Neural progenitor cell (in vitro differentiated cells): ENCODE data around the gene KLK10.

Source experiments
- CTCF ChIP-seq: fragments of 200-600 bp; sonication (generic); IDR thresholded peaks from 2 replicates; pipeline ENCODE4 v1.5.1; 2017; ENCODE audit warnings: antibody characterized with exemption, mild to moderate bottlenecking
- EZH2 ChIP-seq: fragments of 200-600 bp; sonication (generic); IDR thresholded peaks from 2 replicates; pipeline ENCODE4 v1.6.1; 2017; ENCODE audit warnings: antibody characterized with exemption, mild to moderate bottlenecking, moderate library complexity

DNA sequence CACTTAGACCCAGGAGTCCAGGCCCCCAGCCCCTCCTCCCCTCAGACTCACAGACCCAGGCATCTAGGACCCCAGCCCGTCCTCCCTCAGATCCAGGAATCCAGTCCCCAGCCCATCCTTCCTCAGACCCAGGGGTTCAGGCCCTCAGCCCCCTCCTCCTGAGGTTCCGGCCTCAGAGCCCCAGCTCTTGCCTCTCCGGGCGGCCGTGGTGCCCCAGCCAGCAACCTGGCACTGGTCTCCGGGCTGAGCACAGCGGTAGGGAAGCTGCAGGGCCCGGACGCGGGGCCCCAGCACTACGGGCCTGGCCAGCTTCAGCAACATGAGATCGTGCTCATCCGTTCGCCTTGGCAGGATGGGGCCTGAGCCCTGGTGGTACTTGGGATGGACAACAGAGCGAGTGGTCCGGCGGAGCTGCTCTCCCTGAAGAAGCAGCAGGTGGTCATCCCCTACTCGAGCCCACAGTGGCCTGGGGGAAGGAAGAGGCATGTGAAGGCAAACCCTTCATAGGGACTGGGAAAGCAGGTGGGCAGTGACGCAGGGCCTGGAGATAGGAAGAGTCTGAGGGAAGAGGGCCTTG is 3.7 kb downstream of the KLK10 start:
- TF ChIP-seq CTCF (no peak), EZH2 (no peak)
